ENCODE results near the gene LBP. TPM values are rescaled to one million over a fixed set of nuclear protein-coding genes. Genes with fewer than 3 reads are reported as not detected.

Gene LBP
- total and polyA plus RNA-seq, 8 donors = 0.08 to 2.4 TPM; not detected in 6

GRCh38 chr20:38342713-38343310 is 3.5 kb upstream of the LBP start:
- intact Hi-C loops (cut with DNase I; ENCODE audit: low total_unique reads) = no loop called here

GRCh38 chr20:38343311-38344106 is 2.8 kb upstream of the LBP start:
- no peaks in the 10 kb centered on the region for H3K27me3 ChIP-seq
- peak in 1 of 3 donors; percentile 52 for TF ChIP-seq POLR2AphosphoS5 (IDR thresholded peaks at IDR 0.05)
- no peak for TF ChIP-seq EP300 (IDR thresholded peaks at IDR 0.05)
- WGBS, 5 donors = 25 to 55% (median 36%) methylated on average over 16 of the region's 16 CpGs
- intact Hi-C loops (cut with DNase I; ENCODE audit: low total_unique reads) = no loop called here
- H3K4me1 ChIP-seq = peaks cover 0 to 13% (median 4%) of the 10 kb centered on the region in 4 donors
- H3K36me3 ChIP-seq = no peaks in the 10 kb centered on the region
- peaks cover 0 to 3% (median 0%) of the 10 kb centered on the region in 4 donors for H3K9me3 ChIP-seq
- peak; percentile 65 to 90 for DNase-seq
- H3K27ac ChIP-seq = peak overlapping the region in 2 of 5 donors; percentile 14 to 18
- peak overlapping the region in 2 of 4 donors; percentile 11 to 18 for H3K4me3 ChIP-seq

More at GRCh38 chr20:38342713-38343310, 3.5 kb upstream of the LBP start:
- Histone ChIP-seq H3K9me3 (peaks cover 3 to 9% (median 5%) of the 10 kb centered on the region in 4 donors), H3K36me3 (no peaks in the 10 kb centered on the region), H3K27ac (peak overlapping the region in 2 of 5 donors; percentile 14 to 18), H3K27me3 (peaks cover 0 to 4% (median 0%) of the 10 kb centered on the region in 3 donors), H3K4me3 (peak overlapping the region in 2 of 4 donors; percentile 11 to 18), H3K4me1 (peaks cover 0 to 13% (median 4%) of the 10 kb centered on the region in 4 donors)
- TF ChIP-seq CTCF (IDR thresholded peaks at IDR 0.05) (no peak), POLR2A (IDR thresholded peaks at IDR 0.05) (no peak), EP300 (IDR thresholded peaks at IDR 0.05) (no peak)
- 17 to 42% (median 36%) methylated on average over 5 of the region's 5 CpGs for WGBS, 5 donors
- no peak for DNase-seq

GRCh38 chr20:38344107-38344701 is 2.1 kb upstream of the LBP start:
- WGBS, 5 donors = 78 to 94% (median 86%) methylated on average over 4 to 5 of the region's 5 CpGs

DNA sequence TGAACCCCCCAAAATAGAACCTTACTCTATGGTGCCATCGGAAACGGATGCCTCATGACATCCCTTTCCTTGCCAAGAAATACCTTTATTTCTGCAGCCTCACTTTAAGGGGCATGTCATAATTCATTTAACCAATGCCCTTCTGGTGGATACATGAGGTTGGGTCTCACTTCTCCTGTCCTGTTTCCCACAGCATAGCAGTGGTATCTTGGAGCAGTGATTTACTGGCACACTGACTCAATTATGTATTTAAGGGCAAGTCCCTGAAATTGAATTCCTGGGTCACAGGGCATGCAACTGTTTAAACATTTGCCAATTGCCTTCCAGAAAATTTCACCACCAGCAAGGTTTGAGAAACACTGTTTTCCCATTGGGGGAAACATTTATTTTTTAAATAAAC is 639 bp upstream of the LBP start:
- TF ChIP-seq POLR2AphosphoS5 (IDR thresholded peaks at IDR 0.05) (no peak), CTCF (IDR thresholded peaks at IDR 0.05) (no peak), EP300 (IDR thresholded peaks at IDR 0.05) (no peak), POLR2A (IDR thresholded peaks at IDR 0.05) (no peak)
- intact Hi-C loops (cut with DNase I; ENCODE audit: low total_unique reads) = no loop called here
- Histone ChIP-seq H3K9me3 (no peaks in the 10 kb centered on the region), H3K36me3 (no peaks in the 10 kb centered on the region), H3K4me1 (peaks cover 0 to 13% (median 4%) of the 10 kb centered on the region in 4 donors), H3K27me3 (no peaks in the 10 kb centered on the region), H3K27ac (no peak overlapping the region), H3K4me3 (no peak overlapping the region)
- WGBS, 5 donors = 30 to 81% (median 36%) methylated on average over 2 of the region's 2 CpGs
- DNase-seq = no peak

More at GRCh38 chr20:38344107-38344701, 2.1 kb upstream of the LBP start:
- H3K27me3 ChIP-seq = no peaks in the 10 kb centered on the region
- H3K27ac ChIP-seq = no peak overlapping the region
- no peaks in the 10 kb centered on the region for H3K9me3 ChIP-seq
- TF ChIP-seq CTCF (IDR thresholded peaks at IDR 0.05) (no peak), POLR2A (IDR thresholded peaks at IDR 0.05) (no peak), EP300 (IDR thresholded peaks at IDR 0.05) (no peak), POLR2AphosphoS5 (IDR thresholded peaks at IDR 0.05) (no peak)
- H3K4me1 ChIP-seq = peaks cover 0 to 13% (median 4%) of the 10 kb centered on the region in 4 donors
- no peaks in the 10 kb centered on the region for H3K36me3 ChIP-seq
- H3K4me3 ChIP-seq = no peak overlapping the region
- no peak for DNase-seq
- intact Hi-C loops (cut with DNase I; ENCODE audit: low total_unique reads) = no loop called here

All from stomach (tissue), 9 donors.